ENCODE results near the gene RFPL2. TPM values are rescaled to one million over a fixed set of nuclear protein-coding genes. Genes with fewer than 3 reads are reported as not detected.

Gene RFPL2
- total RNA-seq, 1 experiment from 2014 or later: not detected

GRCh38 chr22:32226326-32227104, 21.6 kb upstream of the RFPL2 start:
- no peaks in the 10 kb centered on the region for H3K4me1 ChIP-seq (ENCODE audit: insufficient read depth, low read length)
- H3K4me3 ChIP-seq (ENCODE audit: low read length): no peak overlapping the region
- H3K9ac ChIP-seq (ENCODE audit: low read length): no peak overlapping the region
- TF ChIP-seq CTCF (conservative IDR thresholded peaks at IDR 0.05; ENCODE audit: low read depth, low read length) (no peak), EZH2 (IDR thresholded peaks at IDR 0.05; ENCODE audit: low read length, unreplicated experiment) (no peak), EZH2phosphoT487 (IDR thresholded peaks at IDR 0.05; ENCODE audit: borderline replicate concordance, low read length) (no peak)
- CTCF ChIA-PET: no interaction called here
- ATAC-seq (no peak), DNase-seq (no peak)
- H3K27ac ChIP-seq (ENCODE audit: low read length): no peak overlapping the region
- POLR2A ChIA-PET (ENCODE audit: unreplicated experiment): no interaction called here
- H3K4me2 ChIP-seq (ENCODE audit: low read length): no peak overlapping the region
- no peaks in the 10 kb centered on the region for H3F3A ChIP-seq (ENCODE audit: low read length, unreplicated experiment)
- peaks cover 59% of the 10 kb centered on the region for H3K27me3 ChIP-seq (ENCODE audit: low read length)
- intact Hi-C loops (cut with micrococcal nuclease): no loop called here
- no peaks in the 10 kb centered on the region for H3K36me3 ChIP-seq (ENCODE audit: low read depth, low read length)
- no peaks in the 10 kb centered on the region for H3K79me2 ChIP-seq (ENCODE audit: low read length)
- H4K20me1 ChIP-seq (ENCODE audit: low read length): no peaks in the 10 kb centered on the region
- H2AFZ ChIP-seq (ENCODE audit: low read length): no peak overlapping the region
- H3K9me3 ChIP-seq (ENCODE audit: low read length): no peaks in the 10 kb centered on the region
- no TSS peak for BruUV-seq (replicated peaks)
- H3K9me2 ChIP-seq (replicated peaks; ENCODE audit: low read length): no peaks in the 10 kb centered on the region

- Histone ChIP-seq H3K36me3 (ENCODE audit: low read depth, low read length) (no peaks in the 10 kb centered on the region), H3K4me3 (ENCODE audit: low read length) (no peak overlapping the region), H3K9ac (ENCODE audit: low read length) (no peak overlapping the region), H3K4me1 (ENCODE audit: insufficient read depth, low read length) (no peaks in the 10 kb centered on the region), H3K27me3 (ENCODE audit: low read length) (peaks cover 55% of the 10 kb centered on the region), H4K20me1 (ENCODE audit: low read length) (no peaks in the 10 kb centered on the region), H3K79me2 (ENCODE audit: low read length) (no peaks in the 10 kb centered on the region), H2AFZ (ENCODE audit: low read length) (no peak overlapping the region), H3K9me3 (ENCODE audit: low read length) (no peaks in the 10 kb centered on the region), H3F3A (ENCODE audit: low read length, unreplicated experiment) (no peaks in the 10 kb centered on the region), H3K27ac (ENCODE audit: low read length) (no peak overlapping the region), H3K4me2 (ENCODE audit: low read length) (no peak overlapping the region), H3K9me2 (replicated peaks; ENCODE audit: low read length) (no peaks in the 10 kb centered on the region)
- TF ChIP-seq CTCF (conservative IDR thresholded peaks at IDR 0.05; ENCODE audit: low read depth, low read length): no peak
- no peak for TF ChIP-seq EZH2phosphoT487 (IDR thresholded peaks at IDR 0.05; ENCODE audit: borderline replicate concordance, low read length)
- POLR2A ChIA-PET (ENCODE audit: unreplicated experiment): no interaction called here
- no TSS peak for BruUV-seq (replicated peaks)
- CTCF ChIA-PET: no interaction called here
- no peak for DNase-seq
- intact Hi-C loops (cut with micrococcal nuclease): no loop called here
- no peak for ATAC-seq
Measured at GRCh38 chr22:32222991-32223390, 18.1 kb upstream of the RFPL2 start.

- Histone ChIP-seq H3K4me2 (ENCODE audit: low read length) (no peak overlapping the region), H3K9me2 (replicated peaks; ENCODE audit: low read length) (no peaks in the 10 kb centered on the region), H3K27me3 (ENCODE audit: low read length) (peaks cover 25% of the 10 kb centered on the region), H3K36me3 (ENCODE audit: low read depth, low read length) (no peaks in the 10 kb centered on the region), H3K4me1 (ENCODE audit: insufficient read depth, low read length) (no peaks in the 10 kb centered on the region), H3K9ac (ENCODE audit: low read length) (no peak overlapping the region), H4K20me1 (ENCODE audit: low read length) (no peaks in the 10 kb centered on the region), H3K9me3 (ENCODE audit: low read length) (no peaks in the 10 kb centered on the region), H3F3A (ENCODE audit: low read length, unreplicated experiment) (no peaks in the 10 kb centered on the region), H3K4me3 (ENCODE audit: low read length) (no peak overlapping the region), H3K79me2 (ENCODE audit: low read length) (no peaks in the 10 kb centered on the region), H3K27ac (ENCODE audit: low read length) (no peak overlapping the region), H2AFZ (ENCODE audit: low read length) (no peak overlapping the region)
- ChIA-PET CTCF (no interaction called here), POLR2A (ENCODE audit: unreplicated experiment) (no interaction called here)
- no peak for DNase-seq
- intact Hi-C loops (cut with micrococcal nuclease): no loop called here
- TF ChIP-seq EZH2phosphoT487 (IDR thresholded peaks at IDR 0.05; ENCODE audit: borderline replicate concordance, low read length) (no peak), EZH2 (IDR thresholded peaks at IDR 0.05; ENCODE audit: low read length, unreplicated experiment) (no peak), CTCF (conservative IDR thresholded peaks at IDR 0.05; ENCODE audit: low read depth, low read length) (no peak)
- BruUV-seq (replicated peaks): no TSS peak
- ATAC-seq: no peak
Measured at GRCh38 chr22:32219026-32219425, 14.2 kb upstream of the RFPL2 start.

All from PC-3 (cell line).